Keratinocyte (primary cell): ENCODE results near the gene RBM4. TPM values are rescaled to one million over a fixed set of nuclear protein-coding genes. Genes with fewer than 3 reads are reported as not detected.
A peak's percentile ranks its signal among the peaks of the same experiment; 100 is the strongest.

Source experiments
- DNase-seq: peaks from one replicate; pipeline ENCODE4 v3.0.0-alpha.2; 2011; ENCODE audit warnings: low read depth, missing footprints, low spot score
- FAIRE-seq: peaks from 2 replicates; lab custom pipeline; 2011; peaks lifted over from hg19 to GRCh38; lab: Jason Lieb, UNC
- H2AFZ ChIP-seq: 2 replicates; pipeline ENCODE4 v1.6.0; 2012; ENCODE audit warnings: low read length, control low read depth, inconsistent platforms; ENCODE audit not compliant: control insufficient read depth
- H3K27ac ChIP-seq: 2 replicates; pipeline ENCODE4 v1.5.1; 2011; ENCODE audit warnings: low read length; ENCODE audit not compliant: control insufficient read depth, insufficient read depth
- H3K27me3 ChIP-seq: 3 replicates; pipeline ENCODE4 v1.6.0; 2011; ENCODE audit warnings: low read length; ENCODE audit not compliant: control insufficient read depth, insufficient read depth; ENCODE audit errors: extremely low read depth
- H3K36me3 ChIP-seq, 2 experiments: 2 replicates in 1 of 2; 3 replicates in 1 of 2; pipeline ENCODE4 v1.5.1; 2011; ENCODE audit warnings: low read length in 2 of 2, mild to moderate bottlenecking in 1 of 2; ENCODE audit not compliant: control insufficient read depth in 2 of 2, insufficient read depth in 2 of 2; ENCODE audit errors: extremely low read depth in 1 of 2
- H3K4me1 ChIP-seq: 3 replicates; pipeline ENCODE4 v1.5.1; 2011; ENCODE audit warnings: low read length; ENCODE audit not compliant: control insufficient read depth, insufficient read depth; ENCODE audit errors: extremely low read depth
- H3K4me2 ChIP-seq: 3 replicates; pipeline ENCODE4 v1.6.0; 2011; ENCODE audit warnings: low read depth, low read length; ENCODE audit not compliant: control insufficient read depth, insufficient read depth; ENCODE audit errors: extremely low read depth
- H3K4me3 ChIP-seq, 3 experiments: fragments of 200-600 bp in 1 of 3; sonication (generic) in 1 of 3; 2 replicates in 2 of 3; 3 replicates in 1 of 3; pipeline ENCODE4 v1.5.1; 2011 to 2016; ENCODE audit warnings: low read length in 3 of 3, mild to moderate bottlenecking in 3 of 3, control low read depth in 2 of 3, inconsistent platforms in 1 of 3, low read depth in 1 of 3, mixed read lengths in 1 of 3, mixed run types in 1 of 3, moderate library complexity in 1 of 3; ENCODE audit not compliant: control insufficient read depth in 2 of 3, insufficient read depth in 2 of 3; ENCODE audit errors: extremely low read depth in 1 of 3
- H3K79me2 ChIP-seq: 2 replicates; pipeline ENCODE4 v1.6.0; 2012; ENCODE audit warnings: low read length; ENCODE audit not compliant: control insufficient read depth, insufficient read depth
- H3K9ac ChIP-seq: 3 replicates; pipeline ENCODE4 v1.6.0; 2011; ENCODE audit warnings: low read length; ENCODE audit not compliant: control insufficient read depth, insufficient read depth; ENCODE audit errors: extremely low read depth
- H3K9me1 ChIP-seq: 3 replicates; pipeline ENCODE4 v1.6.0; 2011; ENCODE audit warnings: low read length; ENCODE audit not compliant: control insufficient read depth, insufficient read depth; ENCODE audit errors: extremely low read depth
- H3K9me3 ChIP-seq: 2 replicates; pipeline ENCODE4 v1.5.1; 2012; ENCODE audit warnings: low read depth, low read length; ENCODE audit not compliant: control insufficient read depth
- H4K20me1 ChIP-seq: 3 replicates; pipeline ENCODE4 v1.6.0; 2011; ENCODE audit warnings: low read length; ENCODE audit not compliant: control insufficient read depth, insufficient read depth; ENCODE audit errors: extremely low read depth
- CTCF ChIP-seq, 3 experiments: IDR thresholded peaks in 1 of 3; conservative IDR thresholded peaks in 1 of 3; optimal IDR thresholded peaks in 1 of 3; 2 replicates in 2 of 3; 3 replicates in 1 of 3; pipeline versions ENCODE3 to v1.5.1; 2011; ENCODE audit warnings: low read length in 3 of 3, mild to moderate bottlenecking in 3 of 3, moderate library complexity in 2 of 3, control low read depth in 1 of 3, inconsistent platforms in 1 of 3; ENCODE audit not compliant: insufficient read depth in 2 of 3; ENCODE audit errors: extremely low read depth in 1 of 3
- EZH2 ChIP-seq: IDR thresholded peaks from one replicate; pipeline ENCODE4 v1.6.1; 2012; ENCODE audit warnings: inconsistent platforms, mild to moderate bottlenecking, low read length, moderate library complexity
- dilution Hi-C: fragments of 300-500 bp; cut with MboI; formaldehyde crosslinking; loops from one replicate; pipeline ENCODE4 v1.7.0; 2020; ENCODE audit warnings: low sequenced_read_pairs; ENCODE audit not compliant: extremely low pct_ligation_motif_present
- polyA plus RNA-seq, 5 experiments: library from polyadenylated mRNA; depleted of rRNA in 3 of 5; stranded (reverse) in 3 of 5; stranded (forward) in 1 of 5; unstranded in 1 of 5; fragments of >200 nt; gene quantifications; 1 replicate in 1 of 5; 2 replicates in 3 of 5; 3 replicates in 1 of 5; pipeline versions ENCODE4 v1.2.1 to v1.2.3, GENCODE V29; 2011 to 2012; ENCODE audit warnings: missing spikeins in 2 of 5, low read depth in 1 of 5, low replicate concordance in 1 of 5

RBM4 gene
- polyA plus RNA-seq, 1 donor (not counting 4 experiments of a cell fraction or from before 2014, with no cell fraction given): 190 TPM

- H3K9ac ChIP-seq: peak overlapping the region; percentile 82
- H3K36me3 ChIP-seq: no peaks in the 10 kb centered on the region
- TF ChIP-seq CTCF (optimal IDR thresholded peaks at IDR 0.05 in 1 of 3, IDR thresholded peaks at IDR 0.05 in 1 of 3, conservative IDR thresholded peaks at IDR 0.05 in 1 of 3; ENCODE audit: extremely low read depth in 1 of 3, insufficient read depth in 2 of 3, low read length in 3 of 3) (no peak), EZH2 (no peak)
- H4K20me1 ChIP-seq: no peaks in the 10 kb centered on the region
- H3K4me2 ChIP-seq: peak overlapping the region; percentile 99
- H3K9me3 ChIP-seq: no peaks in the 10 kb centered on the region
- DNase-seq: no peak
- no peaks in the 10 kb centered on the region for H3K9me1 ChIP-seq
- no peak for FAIRE-seq
- H3K4me3 ChIP-seq: peak overlapping the region; percentile 70 to 81 (median 76)
- H3K27me3 ChIP-seq: no peaks in the 10 kb centered on the region
- peaks cover 11% of the 10 kb centered on the region for H3K4me1 ChIP-seq
- dilution Hi-C loops: no loop called here
- peak overlapping the region; percentile 98 for H2AFZ ChIP-seq
- H3K79me2 ChIP-seq: peaks cover 6% of the 10 kb centered on the region
- H3K27ac ChIP-seq: peak overlapping the region; percentile 63
Observed at GRCh38 chr11:66593650-66594049, 44.9 kb upstream of the RBM4 start.

- Histone ChIP-seq H3K4me2 (no peak overlapping the region), H3K27ac (no peak overlapping the region), H3K4me3 (no peak overlapping the region), H4K20me1 (no peaks in the 10 kb centered on the region), H3K79me2 (peaks cover 6% of the 10 kb centered on the region), H3K4me1 (peaks cover 11% of the 10 kb centered on the region), H3K9me3 (no peaks in the 10 kb centered on the region), H3K36me3 (peaks cover 1 to 8% of the 10 kb centered on the region in 2 experiments), H3K9ac (no peak overlapping the region), H3K9me1 (no peaks in the 10 kb centered on the region), H2AFZ (no peak overlapping the region), H3K27me3 (no peaks in the 10 kb centered on the region)
- dilution Hi-C loops: no loop called here
- no peak for DNase-seq
- TF ChIP-seq CTCF (optimal IDR thresholded peaks at IDR 0.05 in 1 of 3, IDR thresholded peaks at IDR 0.05 in 1 of 3, conservative IDR thresholded peaks at IDR 0.05 in 1 of 3; ENCODE audit: extremely low read depth in 1 of 3, insufficient read depth in 2 of 3, low read length in 3 of 3) (no peak), EZH2 (no peak)
- FAIRE-seq: no peak
Observed at GRCh38 chr11:66595245-66595904, 43.1 kb upstream of the RBM4 start.
